Occipital lobe (tissue), 2 donors: ENCODE measurements around the gene DNPH1. TPM values are rescaled to one million over a fixed set of nuclear protein-coding genes. Genes with fewer than 3 reads are reported as not detected.

Experiments
- DNase-seq: peaks from one replicate; lab custom pipeline; 2025; lab: John Stamatoyannopoulos, UW
- total RNA-seq: library from RNA; depleted of rRNA; stranded (reverse); fragments of >200 nt; gene quantifications from one replicate; pipeline ENCODE4 v1.2.3, GENCODE V29; 2014

The DNPH1 gene
- total RNA-seq, result 16.1 TPM

DNA sequence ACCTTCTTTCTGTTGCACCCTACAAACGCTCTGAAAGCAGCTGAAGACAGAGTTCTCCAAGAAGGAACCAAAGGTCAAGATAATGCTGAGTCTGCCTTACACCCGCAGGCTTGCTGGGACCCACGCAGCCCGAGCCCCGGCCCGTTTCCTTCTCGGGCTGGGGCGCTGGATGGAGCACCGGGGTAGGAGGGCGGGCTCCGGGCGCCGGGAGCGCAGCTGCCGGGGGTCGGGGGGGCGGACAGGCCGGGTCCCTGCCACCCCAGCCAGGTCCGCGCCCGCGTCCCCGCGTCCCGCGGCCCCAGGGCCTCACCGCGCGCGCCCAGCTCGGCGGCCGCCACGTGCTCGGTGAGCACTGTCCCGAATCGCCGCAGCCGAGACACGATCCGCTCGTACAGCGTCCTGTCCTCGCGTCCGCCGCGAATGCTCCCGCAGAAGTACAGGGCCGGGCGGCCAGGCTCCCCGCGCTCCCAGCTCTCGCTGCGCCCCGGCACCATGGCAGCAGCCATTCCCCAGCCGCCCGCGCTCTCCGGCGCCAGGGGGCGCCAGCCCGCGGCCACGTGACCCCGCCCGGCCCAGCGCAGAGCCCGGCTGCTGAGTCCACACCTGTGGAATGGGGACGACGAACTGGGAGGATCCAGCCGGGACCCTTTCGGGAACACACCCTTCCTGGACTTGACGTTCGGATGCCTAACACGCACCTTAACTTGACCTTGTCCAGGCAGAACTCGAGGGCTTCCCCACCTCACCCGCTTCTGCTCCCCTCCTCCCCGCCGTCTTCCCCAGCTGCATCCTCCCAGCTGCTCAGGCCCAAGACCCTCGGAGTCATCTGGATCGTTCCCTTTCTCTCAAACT is at the start of gene DNPH1:
DNPH1 (minus strand) TSS at position 531 of the 852 bp plus-strand sequence; CDS start at position 506, 25 bp downstream.
- peak; percentile 68 for DNase-seq

- DNase-seq, result no peak
Observed at GRCh38 chr6:43278524-43279078, 49.3 kb upstream of the DNPH1 start.

GRCh38 chr6:43277643-43278523 is 48.6 kb upstream of the DNPH1 start:
- no peak for DNase-seq

DNA sequence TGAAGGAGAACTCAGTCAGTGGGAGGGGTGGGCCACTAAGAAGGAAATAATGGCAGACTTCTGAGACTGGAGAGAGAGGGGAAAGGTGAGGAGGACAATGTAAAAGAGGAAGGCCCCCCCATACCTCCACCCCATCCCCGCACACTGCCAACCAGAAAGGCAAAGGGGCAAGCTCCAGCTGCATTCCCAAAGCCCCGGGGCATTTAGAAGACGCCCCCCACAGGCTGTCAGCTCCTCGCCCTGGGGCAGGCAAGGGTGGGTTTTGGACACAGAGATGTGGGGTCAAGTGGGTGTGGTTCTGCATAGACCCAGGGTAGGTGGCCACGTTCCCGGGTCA is 48.0 kb upstream of the DNPH1 start:
- no peak for DNase-seq

DNA sequence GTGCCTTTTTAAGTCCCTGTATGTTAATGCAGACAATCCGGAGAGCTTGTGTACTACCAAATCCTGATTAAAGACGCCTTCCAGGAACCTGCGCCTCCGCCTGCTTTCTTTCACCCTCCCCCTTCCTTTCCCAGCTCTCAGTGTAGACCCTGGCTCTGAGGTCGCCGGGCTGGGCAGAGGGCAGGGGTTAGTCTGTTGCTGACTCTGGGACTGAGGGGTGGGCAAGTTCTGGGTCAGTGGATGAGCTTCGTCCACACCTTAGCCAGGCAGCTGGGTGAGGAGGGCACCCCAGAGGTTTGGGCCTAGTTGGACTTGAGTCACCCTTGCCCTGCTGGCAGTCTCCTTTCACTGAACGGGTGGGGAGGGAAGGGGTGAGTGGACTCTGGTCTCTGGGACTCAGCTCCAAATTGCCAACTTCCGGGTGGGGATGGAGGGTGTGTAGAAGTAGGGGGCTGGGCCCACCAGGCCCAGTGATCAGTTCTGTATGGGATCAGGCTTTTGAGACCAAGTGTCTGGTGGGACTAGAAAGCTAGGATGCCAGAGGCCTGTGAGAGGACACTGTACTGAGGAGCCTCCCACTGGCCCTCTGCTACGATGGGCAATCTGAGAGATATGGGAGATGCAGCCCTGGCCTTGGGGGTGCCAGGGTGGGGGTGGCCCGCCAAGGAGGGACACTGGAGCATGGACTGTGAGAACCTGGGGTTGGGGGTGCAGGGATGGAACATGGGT is 47.5 kb upstream of the DNPH1 start:
- DNase-seq, result no peak

DNA sequence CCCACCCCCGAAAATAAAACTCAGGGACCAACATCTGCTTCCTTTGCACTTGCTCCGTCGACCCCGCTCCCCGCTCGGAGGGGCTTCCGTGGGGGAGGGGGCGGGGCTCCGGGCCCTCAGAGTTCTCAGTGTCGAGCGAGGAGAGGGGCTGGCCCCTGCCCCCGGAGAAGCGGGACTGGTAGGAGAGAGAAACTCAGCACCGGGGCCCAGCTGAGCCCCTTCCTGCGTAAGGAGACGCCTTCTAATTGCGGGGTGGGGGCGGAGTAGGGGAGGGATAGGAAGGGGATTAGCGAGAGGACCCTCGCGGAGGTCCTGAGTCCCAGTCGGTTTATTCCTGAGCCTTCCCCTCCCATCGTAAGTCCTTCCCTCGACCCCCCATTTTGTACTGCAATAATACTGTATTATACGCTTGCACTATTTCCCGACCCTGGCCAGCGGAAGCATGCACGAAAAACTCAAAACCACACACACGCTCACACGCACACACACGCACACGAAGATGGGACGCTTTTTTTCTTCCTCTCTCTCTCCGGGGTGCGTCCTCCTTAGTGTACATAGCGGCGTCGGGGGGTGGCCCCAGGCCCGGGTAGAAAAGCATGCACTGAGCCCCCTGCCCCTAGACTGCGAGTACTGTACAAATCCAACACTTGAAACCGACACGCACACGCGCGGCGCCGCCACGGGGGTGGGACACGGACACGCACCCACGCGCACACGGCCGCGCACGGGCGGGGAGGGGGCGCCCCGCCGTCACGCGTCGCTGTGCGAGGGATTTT is 46.7 kb upstream of the DNPH1 start:
- DNase-seq, result no peak

DNA sequence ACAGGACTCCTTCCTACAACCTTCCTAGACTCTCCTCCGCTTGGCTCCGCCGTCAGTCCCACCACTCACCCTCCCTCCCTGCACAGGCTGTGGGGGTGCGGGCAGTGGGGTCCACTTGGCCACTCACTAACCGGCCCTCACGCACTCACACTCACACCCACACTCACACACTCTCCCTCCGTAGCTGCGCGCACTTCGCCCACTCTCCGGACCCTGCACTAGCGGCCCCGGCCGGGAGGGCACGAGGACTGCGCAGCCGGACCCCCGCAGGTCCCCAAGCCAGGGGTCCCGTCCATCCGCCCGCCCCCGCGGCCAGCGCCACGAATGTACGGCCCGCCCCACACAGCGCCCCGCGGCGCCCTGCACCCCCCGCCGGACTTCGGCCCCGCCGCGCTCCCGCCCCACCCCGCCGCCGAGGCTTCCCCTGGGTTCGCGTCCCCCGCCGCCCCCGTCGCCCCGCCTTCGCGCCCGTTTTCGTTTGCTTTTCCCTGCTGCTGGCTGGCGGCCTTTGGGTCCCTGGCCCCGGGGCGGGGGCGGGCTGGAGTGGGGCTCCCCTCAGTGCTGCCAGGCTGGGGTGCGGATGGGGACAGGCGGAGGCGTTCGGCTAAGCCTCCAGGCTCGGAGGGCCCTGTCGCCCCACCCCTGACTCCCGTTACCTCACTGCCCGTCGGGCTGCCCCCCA is 45.8 kb upstream of the DNPH1 start:
- no peak for DNase-seq

DNA sequence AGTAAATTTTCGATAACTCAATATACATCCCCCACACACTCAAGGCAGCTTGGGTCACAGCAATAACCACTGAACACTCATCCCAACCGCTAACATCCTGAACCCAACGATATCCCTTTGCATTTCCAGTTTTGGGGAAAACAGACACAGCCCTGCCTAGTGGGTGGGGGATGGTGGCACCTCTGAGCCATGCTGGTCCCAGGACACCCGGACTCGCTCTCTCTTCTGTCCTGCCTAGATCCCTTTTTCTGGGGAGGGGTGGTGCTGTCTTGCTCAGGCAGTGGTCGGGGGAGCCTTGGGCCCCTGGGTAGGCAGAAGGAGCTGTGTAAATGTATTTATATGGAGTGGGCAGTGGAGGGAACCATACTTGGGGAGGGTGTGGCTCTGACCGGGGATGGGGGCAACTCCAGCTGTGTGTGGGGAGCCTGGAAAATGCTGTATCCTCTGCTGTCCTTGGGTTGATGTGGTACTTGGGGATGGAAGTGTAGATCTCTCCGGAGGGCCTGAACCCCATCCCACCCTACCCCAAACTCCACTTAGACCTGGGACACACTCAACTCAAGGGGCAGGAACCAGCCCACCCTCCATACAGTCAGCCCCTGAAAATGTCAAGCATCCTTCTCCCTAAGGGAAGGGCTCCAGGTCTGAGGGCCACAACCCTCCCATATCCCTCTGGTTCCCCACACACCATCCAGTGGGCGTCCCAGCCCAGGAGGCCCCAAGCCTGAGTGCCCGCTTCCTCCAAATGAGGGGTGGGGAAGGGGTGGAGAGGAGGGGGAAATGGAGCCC is 45.0 kb upstream of the DNPH1 start:
- DNase-seq, result no peak

DNA sequence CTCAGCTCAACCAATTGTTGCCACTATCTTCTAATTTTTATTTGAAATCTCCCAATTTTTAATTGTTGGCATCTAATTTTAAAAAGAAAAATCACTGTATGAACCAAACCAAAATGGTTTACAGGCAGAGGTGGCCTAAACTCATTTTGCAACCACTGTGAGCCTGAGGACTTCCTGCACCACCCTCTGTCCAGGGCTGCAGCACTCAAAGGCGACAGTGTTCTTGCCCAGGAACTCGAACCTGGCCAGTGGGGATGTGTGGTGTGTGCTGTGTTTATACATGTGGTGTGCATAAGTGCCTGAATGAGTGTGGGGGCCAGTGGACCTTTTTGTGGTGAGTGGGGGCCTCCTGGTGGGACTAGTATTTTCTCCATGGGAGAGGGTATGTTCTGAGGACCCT is 44.4 kb upstream of the DNPH1 start:
- DNase-seq, result no peak

- DNase-seq, result no peak
Observed at GRCh38 chr6:43271944-43272343, 42.7 kb upstream of the DNPH1 start.

- no peak for DNase-seq
Observed at GRCh38 chr6:43271103-43271815, 42.0 kb upstream of the DNPH1 start.

DNA sequence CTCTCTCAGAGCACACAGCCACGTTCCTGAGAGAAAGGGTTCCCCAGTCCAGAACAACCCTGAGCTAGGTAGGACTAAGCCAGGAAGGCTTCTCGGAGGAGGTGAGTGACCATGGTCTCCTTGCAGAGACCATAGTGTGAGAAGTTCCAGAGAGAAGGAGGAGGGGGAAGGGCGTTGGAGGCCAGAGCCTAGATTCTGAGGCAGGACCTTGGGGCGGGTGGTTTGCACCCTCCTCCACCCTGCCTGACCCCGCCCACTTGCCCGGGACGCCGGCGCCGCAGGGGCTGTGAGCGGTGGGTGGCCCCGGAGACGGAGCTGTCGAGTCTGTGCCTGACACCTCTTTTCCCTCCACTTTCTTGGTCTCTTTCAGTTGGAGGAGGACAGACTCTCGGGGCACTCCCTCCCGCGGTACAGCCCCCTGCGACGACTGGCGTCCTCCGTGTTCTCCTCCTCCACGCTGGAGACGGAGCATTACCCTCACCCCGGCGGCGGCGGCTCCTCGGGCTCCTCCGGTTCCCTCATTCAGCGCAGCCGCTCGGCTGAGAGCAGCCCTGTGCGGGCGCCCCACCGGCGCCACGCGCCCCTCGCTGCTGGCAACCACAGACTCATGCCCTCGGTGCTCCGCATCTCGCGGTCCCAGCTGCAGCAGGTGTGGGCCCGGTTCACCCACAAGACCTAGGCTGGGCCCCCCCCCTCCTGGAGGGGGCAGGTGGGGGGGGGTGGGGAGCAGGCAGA is 40.2 kb upstream of the DNPH1 start:
- no peak for DNase-seq

GRCh38 chr6:43268782-43269272 is 39.5 kb upstream of the DNPH1 start:
- DNase-seq, result no peak

GRCh38 chr6:43268355-43268700 is 39.0 kb upstream of the DNPH1 start:
- peak; percentile 62 for DNase-seq

GRCh38 chr6:43267619-43268354 is 38.5 kb upstream of the DNPH1 start:
- DNase-seq, result no peak

- no peak for DNase-seq
Observed at GRCh38 chr6:43265564-43265963, 36.3 kb upstream of the DNPH1 start.

DNA sequence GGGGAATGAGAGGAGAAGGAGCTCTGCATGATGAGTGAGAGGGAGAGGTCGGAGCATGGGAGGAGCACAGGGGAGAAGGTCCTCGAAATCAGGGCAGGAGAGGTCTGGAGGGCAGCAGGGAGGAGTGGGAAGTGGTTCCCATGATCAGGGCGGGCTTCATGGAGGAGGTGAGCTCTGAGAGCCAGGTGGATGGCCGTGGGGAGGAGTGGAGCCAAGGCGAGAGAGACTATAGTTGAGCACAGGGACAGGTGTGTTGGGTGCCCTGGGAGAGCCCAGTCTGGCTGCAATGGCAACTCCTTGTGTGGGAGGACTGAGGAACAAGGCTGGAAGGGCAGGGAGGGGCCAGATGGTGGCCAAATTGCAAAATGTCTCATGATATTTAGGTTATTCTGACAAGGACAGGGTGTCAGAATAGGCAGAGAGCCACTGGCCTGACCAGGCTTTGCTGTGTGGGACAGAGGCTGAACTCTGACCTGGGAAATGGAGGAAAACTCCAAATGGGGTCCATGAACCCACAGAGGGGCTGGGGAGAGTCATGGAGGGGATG is 35.4 kb upstream of the DNPH1 start:
- DNase-seq, result no peak
